GM19372 (cell line): ENCODE results near the gene LRRC70.

ENCODE experiments used
- ATAC-seq: cut with Tn5 transposase; IDR thresholded peaks from one replicate; pipeline ENCODE4 v1.9.1; 2021; ENCODE audit warnings: mild to moderate bottlenecking, low read depth, moderate library complexity; ENCODE audit not compliant: unreplicated experiment

LRRC70 gene

DNA sequence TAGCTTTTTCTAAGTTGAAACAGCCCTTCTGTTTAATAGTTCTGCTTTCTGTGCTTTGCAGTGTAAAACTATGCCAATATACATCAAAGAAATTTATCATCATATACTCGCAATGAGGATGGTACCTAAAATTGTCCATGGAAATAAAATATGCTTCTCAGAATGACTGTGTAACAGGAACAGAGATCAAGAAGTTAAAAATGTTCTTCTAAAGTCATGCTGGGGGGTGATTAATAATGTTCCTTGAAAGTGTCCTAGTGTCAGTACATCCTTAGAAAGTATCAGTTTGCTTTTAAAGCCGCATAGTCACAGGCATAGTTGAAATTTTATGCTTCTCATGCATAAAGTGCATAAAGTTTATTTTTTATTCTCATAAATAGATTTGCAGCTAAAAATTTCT lies 4.0 kb upstream of the LRRC70 start:
- ATAC-seq, result no peak

DNA sequence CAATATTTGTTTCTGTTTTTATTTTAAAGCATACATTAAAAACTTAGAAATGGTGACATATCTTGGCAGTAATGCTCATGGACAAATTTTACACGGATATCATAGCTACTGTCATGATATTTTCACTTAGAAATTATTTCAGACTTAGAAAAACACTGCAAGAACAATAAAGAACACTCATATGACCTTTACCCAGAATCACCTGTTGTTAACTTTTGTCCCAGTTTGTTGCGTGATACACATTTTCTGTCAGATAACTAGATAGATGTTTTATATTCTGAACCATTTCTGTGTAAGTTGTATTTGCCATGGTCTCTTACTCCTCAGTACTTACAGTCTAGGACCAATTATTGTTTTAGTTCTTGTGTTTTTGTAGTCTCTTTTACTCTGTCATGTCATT lies 3.6 kb upstream of the LRRC70 start:
- no peak for ATAC-seq

GRCh38 chr5:62575489-62575888 lies 3.1 kb upstream of the LRRC70 start:
- ATAC-seq, result no peak

DNA sequence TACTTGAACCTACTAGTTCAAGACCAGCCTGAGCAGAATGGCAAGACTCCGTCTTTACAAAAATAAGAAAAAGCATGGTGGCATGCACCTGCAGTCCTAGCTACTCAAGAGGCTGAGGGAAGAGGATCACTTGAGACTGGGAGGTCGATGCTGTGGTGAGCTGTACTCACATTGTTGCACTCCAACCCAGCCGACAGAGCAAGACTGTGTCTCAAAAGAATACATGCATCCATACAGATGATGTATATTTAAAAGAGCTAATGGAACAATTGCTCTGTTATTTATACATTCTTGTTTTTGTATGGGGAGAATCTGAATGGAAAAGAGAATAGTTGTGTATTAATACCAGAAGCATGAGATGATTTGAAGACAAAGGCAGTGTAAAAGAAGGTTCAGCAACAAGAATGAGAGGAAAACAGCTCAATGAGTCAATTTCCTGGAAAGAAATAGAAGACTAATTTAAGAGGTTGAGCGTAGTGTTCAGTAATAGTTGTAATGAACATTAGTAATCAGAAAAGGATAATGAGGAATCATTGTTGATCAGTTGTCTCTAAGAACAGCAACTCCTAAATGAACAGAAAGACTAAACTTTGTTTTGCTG lies 1.9 kb upstream of the LRRC70 start:
- ATAC-seq, result no peak

GRCh38 chr5:62577488-62577887 lies 1.1 kb upstream of the LRRC70 start:
- ATAC-seq, result no peak

- no peak for ATAC-seq
These were observed 1.1 kb downstream of the LRRC70 start for GRCh38 chr5:62579761-62580160.

- ATAC-seq, result no peak
These were observed 3.4 kb downstream of the LRRC70 start for GRCh38 chr5:62581836-62582597.

DNA sequence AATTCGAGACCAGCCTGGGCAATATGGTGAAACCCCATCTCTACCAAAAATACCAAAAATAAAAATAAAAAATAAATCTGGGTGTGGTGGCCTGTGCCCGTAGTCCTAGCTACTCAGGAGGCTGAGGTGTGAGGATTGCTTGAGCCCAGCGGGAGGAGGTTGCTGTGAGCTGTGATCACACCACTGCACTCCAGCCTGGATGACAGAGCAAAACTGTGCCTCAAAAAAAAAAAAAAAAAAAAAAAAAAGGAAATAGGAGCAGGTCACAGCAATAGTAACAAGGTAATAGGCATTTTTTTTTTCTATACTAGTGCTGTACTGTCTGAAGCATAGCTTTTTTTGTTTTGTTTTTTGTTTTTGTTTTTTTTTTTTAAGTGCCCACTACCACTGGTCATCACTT lies 5.8 kb downstream of the LRRC70 start:
- ATAC-seq, result no peak

- ATAC-seq, result no peak
These were observed 6.7 kb downstream of the LRRC70 start for GRCh38 chr5:62585306-62585705.

- ATAC-seq, result no peak
These were observed 7.1 kb downstream of the LRRC70 start for GRCh38 chr5:62585751-62586150.

GRCh38 chr5:62587737-62588136 lies 9.1 kb downstream of the LRRC70 start:
- ATAC-seq, result no peak

DNA sequence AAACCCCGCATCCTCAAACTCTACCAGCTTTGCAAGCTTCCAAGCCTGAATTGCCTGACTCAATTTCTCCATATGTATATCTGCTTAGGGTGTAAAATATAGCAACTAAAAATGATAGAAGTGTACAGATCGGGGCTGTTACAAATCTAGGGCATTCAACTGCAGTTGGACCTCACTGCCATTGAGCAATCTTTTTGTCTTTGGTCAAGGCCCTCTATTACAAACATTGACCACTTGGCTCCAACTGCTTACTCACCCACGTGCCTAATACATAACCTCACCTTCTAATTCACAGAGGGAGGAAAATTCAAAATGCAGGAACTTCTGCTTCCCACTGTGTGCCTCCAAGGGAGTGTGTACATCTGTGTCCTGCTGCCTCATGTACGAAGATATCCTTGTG lies 10.0 kb downstream of the LRRC70 start:
- ATAC-seq, result no peak

DNA sequence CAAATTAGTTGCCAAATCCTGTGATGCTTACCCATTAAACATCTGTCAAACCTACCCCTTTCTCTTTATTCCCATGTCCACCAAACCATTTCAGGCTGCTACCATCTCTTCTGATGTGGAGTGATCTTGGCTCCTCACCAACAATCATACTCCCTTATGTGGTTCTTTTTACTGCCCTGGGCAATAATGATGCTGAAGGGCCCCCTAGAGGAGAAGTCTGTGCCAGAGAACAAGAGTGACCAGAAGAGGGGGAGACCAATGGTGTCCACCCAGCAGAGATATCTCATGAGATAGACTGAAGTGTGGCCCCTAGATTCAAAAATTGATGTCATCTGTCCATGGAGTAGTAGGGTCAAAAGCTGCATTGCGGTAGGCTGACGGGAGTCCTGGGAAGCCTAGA lies 10.9 kb downstream of the LRRC70 start:
- ATAC-seq, result no peak

GRCh38 chr5:62590387-62590786 lies 11.8 kb downstream of the LRRC70 start:
- ATAC-seq, result no peak

GRCh38 chr5:62592558-62592957 lies 13.9 kb downstream of the LRRC70 start:
- no peak for ATAC-seq

GRCh38 chr5:62593331-62593730 lies 14.7 kb downstream of the LRRC70 start:
- no peak for ATAC-seq

- ATAC-seq, result no peak
These were observed 15.9 kb downstream of the LRRC70 start for GRCh38 chr5:62594364-62594984.

- ATAC-seq, result no peak
These were observed 17.5 kb downstream of the LRRC70 start for GRCh38 chr5:62596096-62596495.

GRCh38 chr5:62596691-62597090 lies 18.1 kb downstream of the LRRC70 start:
- no peak for ATAC-seq

- ATAC-seq, result no peak
These were observed 18.7 kb downstream of the LRRC70 start for GRCh38 chr5:62597314-62597713.

DNA sequence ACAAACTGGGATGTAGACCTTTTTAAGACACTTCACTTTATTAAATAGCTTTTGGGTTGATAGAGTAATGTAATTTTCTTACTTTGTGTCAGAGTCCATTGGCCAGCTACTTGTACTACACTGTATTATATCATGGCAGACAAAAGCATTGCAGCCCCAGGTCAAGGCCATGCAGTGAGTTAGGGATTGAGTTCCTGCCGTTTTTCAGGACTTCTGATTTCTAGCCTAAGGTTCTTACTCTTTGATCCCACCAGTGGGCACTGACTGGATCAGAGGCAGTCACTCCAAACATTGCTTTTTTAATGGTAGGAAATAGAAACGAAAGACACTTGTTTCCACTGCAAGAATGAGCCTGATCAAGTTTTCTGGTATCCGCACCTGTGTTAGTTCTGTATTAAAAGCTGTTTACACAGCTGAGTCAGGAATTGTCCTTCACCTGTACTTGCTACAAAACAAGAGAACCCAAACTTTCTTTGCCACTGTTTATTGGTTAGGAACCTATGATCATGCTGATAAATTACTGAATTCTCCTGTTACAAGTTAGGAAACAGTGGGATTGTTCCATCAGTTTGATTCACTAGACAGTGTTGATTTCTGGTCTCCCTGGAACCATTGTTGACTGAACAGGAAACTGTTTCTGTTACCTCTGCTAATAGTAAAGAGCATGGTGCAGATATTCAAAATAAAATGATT lies 22.1 kb downstream of the LRRC70 start:
- ATAC-seq, result no peak
